HG02840 (cell line): ENCODE data around the gene TSPOAP1.

Experiments
- ATAC-seq: cut with Tn5 transposase; IDR thresholded peaks from one replicate; pipeline ENCODE4 v1.9.1; 2021; ENCODE audit warnings: mild to moderate bottlenecking, moderate library complexity, moderate number of reproducible peaks; ENCODE audit not compliant: unreplicated experiment, low FRiP score

TSPOAP1 gene

DNA sequence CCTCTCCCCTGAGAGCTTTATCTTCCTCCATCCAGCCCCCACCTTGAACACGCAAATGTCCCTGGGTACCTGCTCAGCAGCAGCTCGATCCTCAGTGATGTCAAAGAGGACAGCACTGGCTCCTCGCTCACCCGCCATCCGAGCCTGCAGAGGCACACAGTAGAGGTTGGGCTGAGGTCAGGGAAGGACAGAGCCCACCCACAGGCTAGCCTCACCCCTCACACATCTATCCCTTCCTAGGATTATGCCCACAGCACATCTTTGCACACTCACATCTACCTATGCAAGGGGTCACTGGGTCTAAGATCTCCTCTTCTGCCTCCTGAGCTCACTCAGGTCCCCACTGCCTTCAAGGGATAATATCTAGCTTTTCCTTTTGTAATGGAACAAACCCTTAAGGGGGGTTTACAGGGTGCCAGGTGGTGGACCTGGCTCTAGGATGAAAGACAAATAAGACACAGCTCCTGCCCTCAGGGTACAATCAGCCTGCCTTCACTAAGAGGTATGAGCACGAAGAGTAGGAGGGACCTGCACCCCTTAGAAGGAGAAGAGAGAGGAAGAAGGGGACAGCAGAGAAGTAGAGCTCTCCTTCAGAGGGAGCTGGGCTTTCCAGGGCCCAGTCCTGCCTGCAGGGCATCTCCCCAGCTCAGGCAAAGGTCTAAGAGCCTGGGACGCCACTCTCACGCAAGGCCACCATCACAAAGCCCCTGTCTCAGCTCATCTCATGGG, 35.0 kb upstream of the TSPOAP1 start:
- ATAC-seq: no peak

DNA sequence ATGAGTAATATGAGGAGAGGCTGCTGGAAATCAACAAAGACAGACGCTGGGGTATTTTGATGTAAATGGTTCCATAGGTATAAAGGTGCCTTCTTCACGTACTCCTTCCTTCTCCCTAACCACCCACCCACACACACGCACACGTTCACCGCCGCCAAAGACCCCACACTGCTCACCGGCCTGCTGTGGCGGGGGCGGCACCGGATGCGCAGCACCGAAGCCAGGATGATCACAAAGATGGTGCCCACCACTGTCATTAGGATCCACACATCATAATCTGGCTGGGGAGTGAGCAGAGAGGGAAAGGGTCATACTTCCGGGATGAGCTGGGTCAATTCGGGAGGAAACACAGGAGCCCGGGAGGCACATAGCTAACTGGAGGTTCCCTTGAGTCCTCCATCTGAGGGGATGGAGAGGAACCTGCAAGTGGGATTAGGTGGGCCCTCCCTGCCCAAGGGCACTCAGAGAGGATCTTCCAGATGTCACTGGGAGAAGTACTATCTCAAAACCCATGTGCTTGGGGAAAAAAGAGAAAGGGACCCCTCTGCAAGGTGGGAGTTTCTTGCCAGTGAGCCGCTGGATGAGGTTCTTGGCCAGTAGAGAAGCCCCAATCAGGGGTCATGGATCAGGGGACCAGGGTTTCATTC, 33.9 kb upstream of the TSPOAP1 start:
- ATAC-seq: no peak

DNA sequence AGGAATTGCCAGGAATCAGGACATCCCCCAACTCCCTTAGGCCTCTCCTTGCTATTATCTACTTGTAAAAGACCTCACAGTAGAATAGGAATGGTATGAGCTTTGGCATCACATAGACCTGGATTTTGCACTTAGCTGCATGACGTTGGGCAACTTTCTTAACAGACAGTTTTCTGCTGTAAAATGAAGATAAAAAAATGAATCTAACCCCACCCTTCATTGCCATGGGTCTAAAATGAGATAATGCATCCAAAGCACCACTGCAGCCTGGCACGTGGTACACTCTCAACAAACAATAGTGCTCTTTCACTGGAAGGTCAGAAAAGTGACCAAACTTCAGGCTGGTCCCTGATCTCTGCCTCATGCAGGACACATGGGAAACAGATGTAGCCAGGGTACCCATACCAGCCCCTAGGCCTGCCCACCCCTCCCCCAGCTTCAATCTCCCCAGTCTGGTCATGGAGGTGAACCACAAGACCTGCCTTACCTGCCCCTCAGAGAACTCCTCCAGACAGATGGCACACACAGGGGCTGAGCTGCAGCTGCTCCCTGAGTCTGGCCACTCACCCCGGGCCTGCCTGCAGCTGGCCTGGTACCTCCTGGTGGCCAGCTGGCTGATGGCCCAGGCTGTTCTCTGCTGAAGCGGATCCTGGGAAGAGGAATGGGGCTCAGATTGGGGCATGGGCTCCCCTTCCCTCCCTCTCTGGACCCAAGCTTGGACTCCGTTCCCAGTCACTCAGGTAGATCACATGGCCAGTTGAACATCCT, 31.9 kb upstream of the TSPOAP1 start:
- no peak for ATAC-seq

DNA sequence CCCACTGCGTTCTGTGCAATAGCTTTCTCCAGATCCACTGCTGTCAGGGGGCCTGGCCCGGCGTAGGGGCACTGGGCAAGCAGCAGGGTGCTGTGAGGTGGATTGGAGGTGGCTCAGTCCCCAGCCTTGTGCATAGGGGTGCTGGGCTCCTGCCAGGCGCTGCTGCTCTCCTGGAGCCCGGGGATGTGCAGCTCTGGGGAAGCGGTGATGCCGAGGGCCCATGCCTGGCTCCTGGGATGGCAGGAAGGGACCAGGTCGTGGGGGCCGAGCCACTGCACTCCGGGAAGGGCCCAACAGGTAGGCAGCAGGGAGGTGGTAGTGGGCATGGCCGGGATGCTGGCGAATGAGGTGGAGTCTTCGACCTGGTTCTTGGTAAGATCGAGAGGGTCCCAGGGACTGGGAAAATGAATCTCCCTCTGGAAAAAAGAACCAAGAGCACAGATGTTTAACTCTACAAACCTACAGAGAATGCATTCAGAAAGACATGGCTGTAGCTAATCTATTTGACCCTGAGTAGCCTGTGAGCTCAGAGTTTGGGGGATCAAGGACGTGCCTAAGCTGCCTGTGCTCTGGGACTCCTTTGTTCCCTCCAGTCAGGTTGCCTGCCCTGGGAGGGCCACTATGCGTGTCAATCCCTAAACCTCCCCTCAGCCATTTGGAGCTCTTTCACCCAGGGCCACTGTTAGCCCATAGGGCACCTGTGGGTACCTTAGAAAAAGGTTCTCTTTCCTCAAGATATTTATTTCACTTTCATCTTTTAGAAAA, 30.0 kb upstream of the TSPOAP1 start:
- no peak for ATAC-seq

DNA sequence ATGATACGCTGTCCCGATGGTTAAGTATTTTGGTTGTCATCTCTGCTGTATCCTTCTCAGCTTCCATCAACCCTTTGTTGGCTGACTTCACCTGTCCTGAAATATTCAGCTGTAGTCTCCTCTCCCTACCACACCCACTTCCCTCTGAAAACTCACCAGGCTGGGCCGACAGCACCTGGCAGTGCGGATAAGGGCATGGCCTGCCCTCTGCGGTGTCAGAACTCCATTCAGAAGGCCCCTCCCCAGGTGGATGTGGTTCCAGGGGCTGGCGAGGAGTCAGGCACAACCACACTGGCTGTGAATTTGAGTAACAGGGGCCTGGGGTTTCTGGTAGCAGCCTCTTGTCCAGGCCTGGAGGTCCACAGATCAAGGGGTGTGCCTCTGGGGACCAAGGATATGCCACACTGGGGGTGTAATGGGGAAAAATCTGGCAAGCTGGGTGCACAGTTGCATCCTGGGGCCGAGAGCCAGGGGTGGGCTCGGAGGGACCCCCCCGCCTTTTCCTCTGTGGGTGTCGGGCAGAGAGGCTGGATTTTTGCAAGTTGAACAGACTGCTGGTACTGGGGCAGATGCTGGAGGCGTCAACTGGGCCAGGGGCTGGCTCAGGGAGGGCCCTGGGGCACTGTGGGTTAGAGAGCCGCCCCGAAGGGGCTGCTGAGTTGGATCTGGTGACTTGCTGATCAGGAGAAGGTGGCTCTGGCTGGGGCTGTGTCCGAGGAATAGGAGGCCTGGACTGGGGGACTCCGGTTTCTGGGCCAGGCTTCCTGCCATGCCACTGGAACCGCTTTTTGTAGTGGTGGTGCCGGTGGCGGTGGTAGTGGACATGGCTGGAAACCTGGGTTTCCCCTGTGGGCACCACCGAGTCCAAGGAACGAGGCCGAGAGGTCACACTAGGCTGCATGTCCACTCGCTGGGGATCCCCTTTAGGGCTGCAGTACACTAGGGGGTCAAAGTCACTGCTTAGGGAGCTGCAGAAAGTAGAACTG, 29.0 kb upstream of the TSPOAP1 start:
- no peak for ATAC-seq

DNA sequence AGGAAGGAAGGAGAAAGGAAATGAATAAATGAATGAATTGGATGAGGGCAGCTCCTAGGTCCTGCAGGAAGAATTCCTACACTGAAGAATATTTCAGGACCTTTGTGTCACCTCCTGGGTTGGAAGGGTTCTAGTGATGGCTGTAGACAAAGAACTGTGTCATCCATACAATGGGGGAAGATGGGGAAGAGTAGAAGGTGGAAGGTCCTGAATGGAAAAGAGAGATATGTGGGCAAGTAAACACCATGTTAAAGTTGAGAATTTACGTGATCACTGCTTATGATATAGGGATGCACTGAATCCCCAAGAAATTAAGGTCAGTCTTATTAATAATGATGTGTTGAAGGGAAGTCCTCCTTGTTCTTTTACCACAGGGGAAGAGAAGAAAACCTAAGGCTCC, 27.6 kb upstream of the TSPOAP1 start:
- no peak for ATAC-seq

DNA sequence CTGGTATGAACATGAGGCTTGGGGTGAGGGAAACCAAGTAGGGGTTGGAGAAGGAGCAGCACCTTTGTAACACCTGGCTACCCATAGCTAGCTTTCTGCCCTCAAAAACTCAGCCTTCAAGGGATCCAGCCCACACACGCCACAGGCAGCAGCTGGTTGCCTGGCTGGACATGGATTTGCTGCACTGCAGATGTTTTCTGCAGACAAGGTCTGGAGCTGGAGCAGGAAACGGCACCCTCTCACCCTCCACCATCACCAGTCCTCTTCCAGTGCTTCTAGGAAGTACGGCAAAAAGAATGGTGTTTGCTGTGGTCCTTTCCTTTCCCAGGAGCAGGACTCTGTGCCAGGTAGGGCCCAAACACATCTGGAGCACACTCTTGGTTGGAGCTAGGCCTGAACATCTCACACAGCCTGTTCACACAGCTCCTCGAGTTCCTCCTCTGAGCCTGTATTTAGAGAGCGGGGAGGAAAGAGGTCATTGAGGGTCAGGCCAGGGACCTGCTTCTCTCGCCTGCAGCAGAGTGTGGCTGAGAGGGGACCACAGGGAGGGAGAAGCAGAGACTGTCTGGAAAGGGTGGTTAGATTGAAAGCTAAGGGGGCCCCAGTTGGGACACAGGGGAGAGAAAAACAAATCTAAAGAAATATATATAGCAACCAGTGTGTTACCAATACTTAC, 26.1 kb upstream of the TSPOAP1 start:
- no peak for ATAC-seq

DNA sequence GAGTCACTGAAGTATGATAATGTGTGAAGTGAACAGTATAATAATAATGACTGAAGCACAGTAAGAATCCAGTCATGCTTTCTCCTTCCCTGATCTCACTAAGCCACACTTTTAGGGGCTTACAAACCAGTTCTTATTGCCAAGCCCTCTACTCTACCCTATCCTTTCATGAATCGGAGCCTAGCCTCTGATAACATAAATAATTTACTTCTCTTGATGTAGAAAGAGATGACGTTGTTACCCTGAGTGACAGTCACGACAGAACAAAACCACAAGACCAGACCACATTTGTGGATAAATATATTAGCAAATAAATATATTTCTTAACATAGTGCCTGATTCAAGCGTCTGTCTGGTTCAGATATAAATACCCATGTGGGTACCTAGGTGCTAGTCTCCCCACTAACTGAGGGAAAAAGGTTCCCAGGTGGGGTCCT, 24.8 kb upstream of the TSPOAP1 start:
- no peak for ATAC-seq

DNA sequence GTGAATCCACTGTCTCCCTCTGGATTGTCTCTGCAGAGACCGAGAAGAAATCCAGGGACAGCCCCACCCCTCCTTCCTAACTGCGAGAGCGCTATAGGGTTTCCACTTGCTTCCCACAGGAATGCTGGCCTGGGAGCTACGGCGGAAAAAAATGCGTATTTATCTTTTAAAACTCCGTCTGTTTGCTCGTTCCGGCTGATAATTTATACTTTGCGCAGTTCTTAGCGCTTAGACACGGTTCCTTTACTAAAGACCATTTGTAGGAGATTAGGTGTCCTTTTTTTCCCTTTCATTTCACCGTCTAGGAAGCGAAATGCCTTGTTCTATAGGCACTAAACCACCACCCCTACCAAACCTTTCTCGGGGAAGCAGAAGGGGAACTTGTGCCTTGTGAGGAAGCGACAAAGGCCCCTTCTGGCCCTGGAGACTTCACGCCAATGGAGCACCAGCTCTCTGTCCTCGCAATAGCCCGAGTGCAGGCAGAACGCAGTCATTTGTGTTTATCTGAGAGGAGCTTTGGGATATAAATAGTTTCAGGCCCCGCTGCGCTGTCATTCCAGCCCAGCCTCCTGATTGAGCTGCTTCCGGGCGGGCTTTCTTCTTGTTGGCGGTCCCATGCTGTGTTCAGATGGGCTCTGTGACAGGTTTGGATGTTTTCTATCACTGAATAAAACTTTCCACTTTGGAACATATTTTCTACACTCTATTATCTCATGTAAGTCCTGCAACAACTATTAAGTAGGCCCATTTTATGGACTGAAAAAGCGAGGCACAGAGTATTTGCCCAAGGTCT, 24.2 kb upstream of the TSPOAP1 start:
- peak; percentile 2 for ATAC-seq

DNA sequence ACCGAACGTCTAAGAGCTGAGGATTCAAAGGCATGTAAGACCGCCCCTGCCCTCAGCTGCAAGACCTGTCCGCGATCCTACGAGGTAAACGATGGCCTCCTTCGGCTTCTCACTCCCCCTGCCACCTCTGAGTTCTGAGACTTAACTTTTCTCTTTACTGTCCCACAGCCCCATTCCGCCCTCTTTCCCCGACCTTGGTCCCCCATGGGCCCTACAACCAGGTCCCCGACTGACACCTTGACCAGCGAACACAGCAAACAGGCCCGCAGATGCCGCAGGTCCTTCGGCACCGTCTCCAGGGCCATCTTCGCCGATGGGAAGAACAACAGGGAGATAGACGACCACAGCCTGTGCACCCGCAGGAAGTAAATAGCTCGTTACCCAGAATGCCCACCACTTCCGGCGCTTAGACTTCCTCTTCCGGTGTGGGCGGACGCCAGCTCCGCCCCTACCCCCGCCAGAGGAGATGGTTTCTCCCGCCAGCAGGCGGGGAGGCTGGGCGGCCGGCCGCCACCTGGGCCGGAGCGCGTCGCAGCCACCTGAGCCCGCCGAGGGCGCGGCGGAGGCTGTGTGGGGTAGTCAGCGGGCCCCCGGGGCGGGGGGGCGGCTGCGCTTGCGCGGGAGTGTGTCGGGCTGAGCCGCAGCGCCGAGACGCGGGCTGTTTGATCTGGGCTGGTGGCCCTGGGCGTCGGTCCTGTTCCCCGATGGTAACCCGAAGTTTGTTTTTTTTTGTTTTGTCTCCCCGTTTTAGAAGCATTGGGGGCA, 23.4 kb upstream of the TSPOAP1 start, which contains the start of gene SUPT4H1:
SUPT4H1 (minus strand) TSS at position 371 of the 765 bp plus-strand sequence; CDS start at position 305, 66 bp downstream.
- ATAC-seq: peak; percentile 87

DNA sequence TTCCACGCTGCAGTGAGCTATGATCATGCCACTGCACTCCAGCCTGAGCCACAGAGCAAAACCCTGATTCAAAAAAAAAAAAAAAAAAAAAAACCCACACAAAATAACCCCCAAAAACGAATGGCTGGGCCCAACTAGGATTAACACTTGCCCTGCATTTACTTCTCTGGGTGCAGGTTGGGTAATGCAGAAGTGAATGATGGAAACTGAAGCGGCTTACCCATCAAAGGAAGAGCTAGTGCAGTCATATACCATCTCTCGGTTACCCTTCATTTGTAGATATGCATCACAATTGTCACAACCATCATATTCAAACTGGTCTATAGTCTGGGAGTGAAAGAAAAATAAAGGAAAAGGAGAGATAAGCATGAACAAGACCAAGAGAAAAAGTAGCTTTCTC, 22.6 kb upstream of the TSPOAP1 start:
- no peak for ATAC-seq

DNA sequence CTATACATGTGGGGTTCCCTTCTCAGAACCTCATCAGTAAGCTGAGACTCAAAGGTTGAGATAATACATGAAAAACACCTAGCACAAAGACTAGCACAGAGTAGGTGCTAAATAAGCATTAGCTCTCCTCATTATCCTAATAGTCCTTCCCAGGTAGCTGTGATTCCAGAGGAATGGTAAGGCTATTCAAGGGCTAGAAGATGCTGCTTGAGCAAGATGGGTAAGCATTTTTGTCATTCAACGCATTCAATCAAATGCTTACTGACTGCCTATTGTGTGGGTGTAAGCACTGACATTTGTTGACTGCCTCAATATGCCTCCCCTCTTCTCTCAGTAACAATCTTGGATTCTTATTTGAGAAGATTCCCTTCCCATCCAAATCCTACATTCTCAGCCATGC, 19.4 kb upstream of the TSPOAP1 start:
- ATAC-seq: no peak

DNA sequence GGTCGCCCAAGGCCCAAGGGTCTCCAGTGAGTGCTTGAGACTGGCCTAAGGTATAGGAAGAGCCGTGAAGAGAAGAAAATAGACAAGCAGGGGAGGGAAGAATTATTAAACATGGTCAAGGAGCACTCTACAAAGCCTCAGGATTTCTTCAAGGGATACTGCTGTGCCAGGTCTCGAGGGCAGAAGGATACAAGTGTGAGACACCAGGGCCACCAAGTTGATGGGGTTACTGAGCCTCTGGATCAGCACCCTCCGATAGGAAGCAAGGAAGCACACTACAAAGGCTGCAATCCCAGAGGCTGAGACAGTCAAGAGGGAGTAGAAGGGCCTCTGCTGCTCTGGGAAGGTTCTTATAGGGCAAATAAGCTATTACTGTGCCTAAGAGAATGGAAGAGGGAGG, 16.9 kb upstream of the TSPOAP1 start:
- ATAC-seq: no peak

DNA sequence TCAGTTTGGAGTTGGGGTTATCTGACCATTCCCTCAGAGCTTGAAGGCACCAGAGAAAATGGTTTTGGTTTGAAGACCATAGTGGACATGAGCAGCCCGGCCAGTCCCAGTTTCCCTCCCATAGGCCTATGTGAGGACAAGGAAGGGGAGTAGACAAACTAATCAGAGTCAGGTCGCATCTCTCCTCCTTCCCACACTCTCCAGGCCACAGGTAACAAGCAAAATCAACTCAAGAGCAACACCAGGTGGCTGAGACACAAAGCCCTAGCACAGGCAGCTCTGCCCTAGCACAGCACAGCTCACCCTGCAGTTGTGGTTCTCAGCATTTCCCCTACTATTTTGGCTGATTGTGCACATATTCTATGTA, 16.2 kb upstream of the TSPOAP1 start:
- peak; percentile 43 for ATAC-seq

DNA sequence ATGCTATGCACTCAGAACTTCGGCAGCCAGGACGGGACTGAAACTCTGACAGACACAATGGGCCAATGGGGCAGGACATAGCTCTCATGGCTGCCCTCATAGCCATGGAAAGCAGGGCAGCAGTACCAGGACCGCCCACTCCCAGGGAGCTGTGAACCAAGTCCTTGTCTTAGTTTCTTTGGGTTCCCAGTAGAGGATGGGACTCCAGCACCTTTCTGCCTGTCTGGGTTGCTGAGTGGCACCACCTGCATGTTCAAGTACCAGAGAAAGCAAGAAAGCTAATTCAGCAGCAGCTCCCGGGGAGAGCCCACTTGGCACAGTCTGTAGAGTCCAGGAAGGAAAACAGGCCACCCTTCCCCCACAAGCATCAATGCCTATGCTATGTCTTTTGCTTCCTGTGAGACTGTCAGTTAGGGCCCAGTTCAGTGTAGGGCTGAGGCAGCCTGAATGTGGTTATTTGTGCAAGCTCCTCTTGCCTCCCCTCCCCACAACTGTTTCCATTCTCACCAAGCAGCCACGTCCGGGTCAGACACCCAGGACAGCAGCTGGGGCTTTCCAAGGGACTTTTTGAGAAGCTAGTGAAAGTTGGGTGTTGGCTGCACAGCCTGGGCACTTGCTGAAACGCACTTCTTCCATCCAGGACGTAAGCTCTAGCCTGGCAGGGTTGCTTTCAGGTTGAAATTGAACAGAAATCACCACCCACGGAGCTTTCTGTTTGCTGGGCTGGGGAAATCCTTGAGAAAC, 15.6 kb upstream of the TSPOAP1 start:
- ATAC-seq: peak; percentile 86

DNA sequence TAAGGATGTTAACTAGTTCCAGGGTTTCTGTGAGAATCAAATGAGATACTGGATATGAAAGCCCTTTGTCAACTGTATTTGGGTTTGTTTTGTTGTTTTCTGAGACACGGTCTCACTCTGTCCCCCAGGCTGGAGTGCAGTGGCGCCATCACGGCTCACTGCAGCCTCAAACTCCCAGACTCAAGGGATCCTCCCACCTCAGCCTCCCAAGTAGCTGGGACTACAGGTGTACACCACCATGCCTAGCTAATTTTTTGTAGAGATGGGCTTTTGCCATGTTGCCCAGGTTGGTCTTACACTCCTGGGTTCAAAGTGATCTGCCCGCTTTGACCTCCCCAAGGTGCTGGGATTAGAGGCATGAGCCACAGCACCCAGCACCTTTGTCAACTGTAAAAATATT, 14.5 kb upstream of the TSPOAP1 start:
- ATAC-seq: no peak
